Measurements from ENCODE around the gene ASB7.

- TF ChIP-seq CTCF (IDR thresholded peaks at IDR 0.05; ENCODE audit: low read length) (no peak), EZH2phosphoT487 (IDR thresholded peaks at IDR 0.05; ENCODE audit: low read length) (no peak)
Observed at GRCh38 chr15:100642213-100642949, 40.0 kb downstream of the ASB7 start.
